Suppressor macrophage treated with lipopolysaccharide for 4 hours (primary cell): Measurements from ENCODE around the gene SNPH.

Experiments used
- DNase-seq: peaks from one replicate; pipeline ENCODE4 v3.0.0-alpha.2; 2020

The SNPH gene

GRCh38 chr20:1307571-1307971, 41.5 kb downstream of the SNPH start:
- no peak for DNase-seq

DNA sequence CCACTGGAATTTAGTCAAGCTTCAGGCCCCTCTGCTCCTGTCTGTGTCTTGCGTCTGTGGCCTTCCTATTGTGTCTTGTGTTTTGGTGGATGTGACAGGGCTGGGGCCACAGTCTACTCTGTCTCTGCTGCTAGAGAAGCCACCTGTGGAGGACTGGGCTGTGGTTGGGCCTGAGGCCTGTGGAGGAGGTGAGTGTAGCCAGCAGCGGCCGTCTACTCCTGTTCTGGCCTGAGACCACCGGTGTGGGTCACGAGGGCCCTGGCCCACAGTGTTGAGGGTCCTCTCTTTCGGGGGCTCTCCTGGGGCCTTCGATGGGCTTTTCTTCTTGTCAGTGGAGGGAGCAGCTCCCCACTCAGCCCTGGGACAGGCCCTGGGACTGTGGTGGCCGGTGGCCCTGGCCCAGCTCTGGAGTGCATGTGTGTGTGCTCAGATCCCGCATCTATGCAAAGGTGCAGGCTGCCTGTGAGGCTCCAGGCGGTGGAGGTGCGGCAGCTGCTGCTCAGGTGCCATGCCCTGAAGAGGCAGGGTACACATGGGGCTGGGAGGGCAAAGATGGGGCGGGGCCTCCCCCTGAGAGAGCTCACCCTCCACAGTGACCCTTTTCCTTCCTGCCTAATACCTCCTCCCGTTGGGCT, 42.1 kb downstream of the SNPH start:
- no peak for DNase-seq

DNA sequence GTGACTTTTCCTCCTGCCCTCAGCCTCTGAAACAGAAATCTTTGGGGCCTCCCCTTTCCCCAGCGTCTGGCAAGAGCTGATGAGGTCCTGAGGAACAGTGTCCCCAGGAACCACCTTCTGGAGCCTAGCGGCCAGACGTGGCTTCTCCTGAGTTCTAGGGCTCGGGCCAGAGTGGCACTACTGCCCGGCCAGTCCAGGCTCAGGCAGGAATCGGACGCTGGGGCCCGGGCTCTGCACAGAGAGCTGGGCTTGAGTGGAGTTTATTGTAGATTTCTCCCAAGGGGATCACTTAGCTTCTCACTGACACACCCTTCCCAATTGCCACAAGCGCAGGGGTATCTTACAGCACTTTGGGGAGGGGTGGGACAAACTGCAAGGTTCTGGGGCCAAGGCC, 42.6 kb downstream of the SNPH start:
- DNase-seq: no peak

- no peak for DNase-seq
Observed at GRCh38 chr20:1309439-1309847, 43.3 kb downstream of the SNPH start.

- DNase-seq: no peak
Observed at GRCh38 chr20:1310071-1310470, 44.0 kb downstream of the SNPH start.

DNA sequence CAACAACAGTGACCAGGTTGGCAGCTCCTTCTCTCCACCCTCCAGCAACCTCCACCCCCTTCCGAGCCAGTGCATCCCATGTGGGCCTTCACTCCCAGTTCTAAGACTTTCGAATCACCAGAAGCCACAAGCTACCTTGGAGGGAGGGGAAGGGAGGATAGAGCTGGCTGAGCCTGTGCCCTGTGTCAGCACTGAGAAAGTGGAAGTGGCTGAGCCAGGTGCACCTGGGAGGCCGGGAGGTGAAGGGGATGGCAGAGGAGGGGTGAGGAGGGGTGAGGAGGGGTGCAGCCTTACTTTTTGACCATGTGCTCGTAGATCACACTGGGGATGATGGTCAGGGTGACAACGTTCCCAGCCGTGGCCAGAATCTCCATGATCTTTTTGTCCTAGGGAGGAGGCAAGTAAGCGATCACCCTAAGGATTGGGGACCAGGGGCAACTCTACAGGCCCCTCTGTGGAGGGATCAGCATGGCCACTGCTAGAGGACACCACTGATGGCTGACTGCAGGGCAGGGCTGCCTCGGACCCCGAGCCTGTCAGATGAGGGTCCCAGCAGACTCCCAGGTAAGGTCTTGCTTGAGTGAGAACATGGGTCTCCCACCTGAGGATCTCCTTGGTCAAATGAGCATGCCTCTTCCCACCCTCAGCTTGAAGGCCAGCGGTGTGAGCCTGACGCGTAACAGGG, 44.6 kb downstream of the SNPH start:
- no peak for DNase-seq

GRCh38 chr20:1312308-1312707, 46.2 kb downstream of the SNPH start:
- DNase-seq: no peak

DNA sequence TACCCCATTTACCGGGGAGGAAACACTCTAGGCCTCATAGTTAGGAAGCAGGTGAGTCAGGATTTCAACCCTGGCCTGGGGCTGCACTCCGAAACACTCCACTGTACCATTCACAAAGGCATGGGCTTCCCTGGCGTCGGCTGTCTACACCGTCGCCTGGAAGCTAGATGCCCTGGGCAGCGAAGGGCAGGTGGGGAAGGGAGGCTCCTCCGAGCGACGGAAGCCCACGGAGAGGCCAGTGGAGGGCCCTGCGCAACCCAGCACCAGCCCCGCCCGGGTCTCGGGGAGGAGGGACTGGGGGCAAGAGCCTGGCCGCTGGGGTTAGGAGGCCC, 46.8 kb downstream of the SNPH start:
- no peak for DNase-seq

- DNase-seq: peak; percentile 76
Observed at GRCh38 chr20:1313236-1313964, 47.3 kb downstream of the SNPH start.

GRCh38 chr20:1315804-1316203, 49.7 kb downstream of the SNPH start:
- no peak for DNase-seq

GRCh38 chr20:1317545-1318255, 51.6 kb downstream of the SNPH start:
- DNase-seq: no peak

- DNase-seq: no peak
Observed at GRCh38 chr20:1319051-1319450, 53.0 kb downstream of the SNPH start.

GRCh38 chr20:1319462-1319861, 53.4 kb downstream of the SNPH start:
- no peak for DNase-seq

GRCh38 chr20:1320016-1320415, 53.9 kb downstream of the SNPH start:
- no peak for DNase-seq

DNA sequence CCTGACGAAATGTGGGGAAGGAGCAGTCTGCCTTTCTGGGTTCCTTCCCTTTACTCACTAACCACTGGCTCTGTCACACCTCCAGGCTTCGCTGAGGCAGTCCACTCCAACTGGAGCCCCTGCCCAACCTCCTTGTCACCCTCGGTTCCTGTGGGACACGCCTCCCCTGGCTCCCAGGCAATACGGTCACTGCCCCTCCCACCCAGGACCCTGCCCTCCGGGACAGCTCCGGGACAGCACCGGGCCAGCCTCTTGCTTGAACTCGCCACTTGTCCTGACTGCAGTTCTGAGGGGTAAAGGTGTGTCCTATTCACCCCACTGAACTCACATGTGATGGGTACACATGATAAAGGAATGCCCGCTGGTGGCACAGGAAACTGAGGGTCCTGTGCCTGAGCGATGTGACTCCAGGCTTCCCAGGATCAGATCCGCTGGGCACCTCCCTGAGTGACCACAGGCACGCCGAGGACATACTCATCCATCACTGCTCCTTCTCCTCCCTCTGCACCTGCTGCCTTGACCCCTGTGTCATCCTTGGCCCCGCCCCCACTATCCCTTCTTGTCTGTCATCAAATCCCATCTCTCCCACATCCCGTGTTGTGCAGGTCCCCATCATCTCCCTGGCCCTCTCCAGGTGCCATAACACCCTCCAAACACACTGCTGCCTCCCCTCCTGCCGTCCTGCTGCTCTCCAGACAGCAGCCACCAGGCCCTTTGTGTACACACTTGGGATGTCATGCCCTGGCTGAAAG, 55.0 kb downstream of the SNPH start:
- DNase-seq: no peak

DNA sequence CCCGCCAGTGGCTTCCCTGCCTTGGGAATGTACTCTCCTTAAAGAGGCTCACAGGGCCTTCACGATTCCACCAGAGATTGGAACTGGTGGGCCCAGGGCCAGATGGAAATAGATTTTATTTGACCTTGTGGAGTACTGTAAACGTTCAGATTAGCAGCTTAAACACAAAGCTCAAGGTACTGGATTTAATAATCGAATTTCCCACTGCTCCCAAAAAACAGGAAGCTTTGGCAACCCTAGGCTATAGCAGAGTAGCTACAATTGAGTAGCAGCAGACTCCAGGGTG, 55.5 kb downstream of the SNPH start:
- no peak for DNase-seq

DNA sequence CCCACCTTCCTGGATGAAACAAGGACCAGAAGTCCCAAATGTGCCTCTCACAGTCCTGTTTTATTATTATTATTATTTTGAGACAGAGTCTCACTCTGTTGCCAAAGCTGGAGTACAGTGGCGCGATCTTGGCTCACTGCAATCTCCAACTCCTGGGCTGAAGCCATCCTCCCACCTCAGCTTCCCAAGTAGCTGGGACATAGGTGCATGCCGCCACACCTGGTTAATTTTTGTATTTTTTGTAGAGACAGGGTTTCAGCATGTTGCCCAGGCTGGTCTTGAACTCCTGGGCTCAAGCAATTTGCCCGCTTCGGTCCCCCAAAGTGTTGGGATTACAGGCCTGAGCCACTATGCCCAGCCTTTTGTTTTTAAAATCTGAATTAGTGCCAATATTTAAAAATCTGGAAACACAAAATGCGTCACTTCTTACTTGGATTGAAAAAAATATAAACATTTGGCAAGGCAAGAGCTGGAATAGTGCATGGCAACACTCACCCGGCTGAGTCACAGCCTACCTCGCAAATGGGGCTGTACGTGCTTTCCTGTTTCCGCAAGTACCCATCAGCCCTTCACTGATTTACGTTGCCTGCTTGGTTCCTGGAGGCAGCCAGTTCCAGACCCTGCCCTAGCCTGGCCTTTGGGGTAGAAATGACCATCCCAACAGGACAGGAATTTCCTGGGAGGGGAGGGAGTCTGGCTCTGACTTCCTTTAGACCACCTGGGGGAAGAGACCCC, 56.6 kb downstream of the SNPH start:
- peak; percentile 44 for DNase-seq

GRCh38 chr20:1323256-1323655, 57.2 kb downstream of the SNPH start:
- DNase-seq: no peak

GRCh38 chr20:1323830-1324597, 57.9 kb downstream of the SNPH start:
- no peak for DNase-seq

DNA sequence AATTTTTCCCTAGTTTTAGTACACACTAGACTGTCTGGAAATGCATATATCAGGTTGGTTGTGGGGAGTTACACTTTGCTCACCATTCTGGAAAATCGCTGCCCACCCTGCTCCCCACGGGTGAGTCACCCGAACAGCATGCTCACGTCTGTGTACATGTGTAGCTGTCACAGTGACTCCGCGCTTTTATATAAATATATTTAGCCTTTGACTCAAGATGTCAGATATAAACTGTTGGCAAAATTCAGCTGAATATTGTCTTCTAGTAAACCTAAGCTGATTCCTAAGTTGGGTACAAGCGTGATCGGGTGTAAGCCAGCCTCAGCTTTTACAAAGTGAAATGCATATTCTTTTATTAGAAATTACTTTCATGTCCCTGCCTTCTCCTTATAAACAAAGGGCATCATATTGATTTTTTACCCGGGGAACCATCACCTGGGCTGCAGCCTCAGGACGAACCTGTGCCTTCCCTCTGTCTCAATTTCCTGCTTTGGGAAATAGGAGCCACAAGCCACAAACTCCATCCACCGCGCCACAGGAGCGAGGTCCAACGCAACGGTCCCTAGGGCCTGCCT, 58.6 kb downstream of the SNPH start:
- peak; percentile 45 for DNase-seq
